HG03378 (cell line): ENCODE results near the gene SRRM2.
"Not testable (repeated sequence)": the region's sequence is repeated elsewhere in the genome, so short reads cannot be mapped to it uniquely, and the experiment has no call there.

Experiments used
- ATAC-seq: cut with Tn5 transposase; IDR thresholded peaks from one replicate; pipeline ENCODE4 v1.9.1; 2021; ENCODE audit warnings: mild to moderate bottlenecking, moderate library complexity; ENCODE audit not compliant: unreplicated experiment

Gene SRRM2

GRCh38 chr16:2713985-2714774 is 38.3 kb upstream of the SRRM2 start:
- no peak for ATAC-seq

GRCh38 chr16:2715064-2715463 is 37.4 kb upstream of the SRRM2 start:
- no peak for ATAC-seq

GRCh38 chr16:2715519-2715918 is 36.9 kb upstream of the SRRM2 start:
- ATAC-seq: no peak

- ATAC-seq: no peak
Measured at GRCh38 chr16:2715966-2716885, 36.2 kb upstream of the SRRM2 start.

GRCh38 chr16:2716948-2717347 is 35.5 kb upstream of the SRRM2 start:
- no peak for ATAC-seq

- no peak for ATAC-seq
Measured at GRCh38 chr16:2717383-2718263, 34.8 kb upstream of the SRRM2 start.

GRCh38 chr16:2719328-2720063 is 32.9 kb upstream of the SRRM2 start:
- no peak for ATAC-seq

GRCh38 chr16:2720064-2720457 is 32.4 kb upstream of the SRRM2 start, which contains the start of gene PRSS27:
Gene PRSS27, minus strand, starts transcription at chr16:2720224. Its CDS starts 64 bp downstream, at chr16:2720160.
- no peak for ATAC-seq

- ATAC-seq: no peak
Measured at GRCh38 chr16:2720719-2721633, 31.5 kb upstream of the SRRM2 start.

GRCh38 chr16:2721634-2722173 is 30.7 kb upstream of the SRRM2 start:
- not testable (repeated sequence) for ATAC-seq

- ATAC-seq: no peak
Measured at GRCh38 chr16:2724088-2724676, 28.3 kb upstream of the SRRM2 start.

- no peak for ATAC-seq
Measured at GRCh38 chr16:2724816-2725348, 27.6 kb upstream of the SRRM2 start.

- ATAC-seq: no peak
Measured at GRCh38 chr16:2726923-2727322, 25.5 kb upstream of the SRRM2 start.

- ATAC-seq: no peak
Measured at GRCh38 chr16:2728034-2728433, 24.4 kb upstream of the SRRM2 start.

- no peak for ATAC-seq
Measured at GRCh38 chr16:2734844-2735515, 17.5 kb upstream of the SRRM2 start.

- no peak for ATAC-seq
Measured at GRCh38 chr16:2736476-2737237, 15.8 kb upstream of the SRRM2 start.

GRCh38 chr16:2737238-2737605 is 15.2 kb upstream of the SRRM2 start:
- no peak for ATAC-seq
